ENCODE results near the gene ITPKC. TPM values are rescaled to one million over a fixed set of nuclear protein-coding genes. Genes with fewer than 3 reads are reported as not detected.

Gene ITPKC
- total RNA-seq, 1 experiment from 2014 or later = 25.3 TPM

GRCh38 chr19:40756502-40757110 lies 39.7 kb downstream of the ITPKC start:
- intact Hi-C loops (cut with micrococcal nuclease; ENCODE audit: unreplicated experiment) = no loop called here
- CTCF ChIA-PET = no interaction called here
- no peak for DNase-seq
- no peaks in the 10 kb centered on the region for H3K9me3 Mint-ChIP-seq (ENCODE audit: low read depth, unreplicated experiment)
- H3K27me3 Mint-ChIP-seq (ENCODE audit: unreplicated experiment) = no peaks in the 10 kb centered on the region
- H3K4me1 Mint-ChIP-seq (ENCODE audit: low read depth, unreplicated experiment) = peaks cover 36% of the 10 kb centered on the region
- BruUV-seq (replicated peaks) = no TSS peak
- TF ChIP-seq CTCF (IDR thresholded peaks at IDR 0.05; ENCODE audit: unreplicated experiment) = no peak
- peaks cover 91% of the 10 kb centered on the region for H3K36me3 Mint-ChIP-seq (ENCODE audit: insufficient read depth, unreplicated experiment)
- no peak overlapping the region for H3K27ac Mint-ChIP-seq (ENCODE audit: unreplicated experiment)
- H3K4me3 Mint-ChIP-seq (ENCODE audit: low read depth, unreplicated experiment) = no peak overlapping the region

GRCh38 chr19:40758491-40758890 lies 41.6 kb downstream of the ITPKC start:
- no peak overlapping the region for H3K4me3 Mint-ChIP-seq (ENCODE audit: low read depth, unreplicated experiment)
- CTCF ChIA-PET = interaction anchor here (0.7 kb wide), 1 partner anchor 43 kb away, joined by 4 read pairs; no protein-coding TSS in a partner anchor
- intact Hi-C loops (cut with micrococcal nuclease; ENCODE audit: unreplicated experiment) = no loop called here
- H3K27ac Mint-ChIP-seq (ENCODE audit: unreplicated experiment) = no peak overlapping the region
- no TSS peak for BruUV-seq (replicated peaks)
- H3K9me3 Mint-ChIP-seq (ENCODE audit: low read depth, unreplicated experiment) = no peaks in the 10 kb centered on the region
- H3K4me1 Mint-ChIP-seq (ENCODE audit: low read depth, unreplicated experiment) = peaks cover 27% of the 10 kb centered on the region
- no peak for DNase-seq
- TF ChIP-seq CTCF (IDR thresholded peaks at IDR 0.05; ENCODE audit: unreplicated experiment) = no peak
- peaks cover 93% of the 10 kb centered on the region for H3K36me3 Mint-ChIP-seq (ENCODE audit: insufficient read depth, unreplicated experiment)
- H3K27me3 Mint-ChIP-seq (ENCODE audit: unreplicated experiment) = no peaks in the 10 kb centered on the region

DNA sequence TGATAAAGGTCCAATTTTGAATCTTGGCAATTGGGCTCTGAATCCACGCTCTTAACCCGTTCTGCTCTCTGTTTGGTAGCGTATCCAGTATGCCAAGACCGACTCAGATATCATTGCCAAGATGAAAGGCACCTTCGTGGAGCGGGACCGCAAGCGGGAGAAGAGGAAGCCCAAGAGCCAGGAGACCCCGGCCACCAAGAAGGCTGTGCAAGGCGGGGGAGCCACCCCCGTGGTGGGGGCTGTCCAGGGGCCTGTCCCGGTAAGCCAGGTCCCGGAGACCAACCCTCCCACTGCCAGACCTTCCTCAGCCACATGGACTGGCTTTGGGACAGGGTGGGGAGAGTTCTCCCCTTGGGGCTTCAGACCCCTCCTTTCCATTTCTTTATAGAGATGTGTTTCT lies 42.4 kb downstream of the ITPKC start:
- Mint-ChIP-seq H3K27me3 (ENCODE audit: unreplicated experiment) (no peaks in the 10 kb centered on the region), H3K4me1 (ENCODE audit: low read depth, unreplicated experiment) (peaks cover 23% of the 10 kb centered on the region), H3K9me3 (ENCODE audit: low read depth, unreplicated experiment) (no peaks in the 10 kb centered on the region), H3K27ac (ENCODE audit: unreplicated experiment) (peak overlapping the region; percentile 34), H3K36me3 (ENCODE audit: insufficient read depth, unreplicated experiment) (peaks cover 95% of the 10 kb centered on the region), H3K4me3 (ENCODE audit: low read depth, unreplicated experiment) (no peak overlapping the region)
- DNase-seq = no peak
- intact Hi-C loops (cut with micrococcal nuclease; ENCODE audit: unreplicated experiment) = no loop called here
- CTCF ChIA-PET = no interaction called here
- no TSS peak for BruUV-seq (replicated peaks)
- no peak for TF ChIP-seq CTCF (IDR thresholded peaks at IDR 0.05; ENCODE audit: unreplicated experiment)

- no peak for TF ChIP-seq CTCF (IDR thresholded peaks at IDR 0.05; ENCODE audit: unreplicated experiment)
- H3K9me3 Mint-ChIP-seq (ENCODE audit: low read depth, unreplicated experiment) = no peaks in the 10 kb centered on the region
- DNase-seq = no peak
- H3K27ac Mint-ChIP-seq (ENCODE audit: unreplicated experiment) = peak overlapping the region; percentile 32
- peaks cover 98% of the 10 kb centered on the region for H3K36me3 Mint-ChIP-seq (ENCODE audit: insufficient read depth, unreplicated experiment)
- CTCF ChIA-PET = no interaction called here
- no peaks in the 10 kb centered on the region for H3K27me3 Mint-ChIP-seq (ENCODE audit: unreplicated experiment)
- intact Hi-C loops (cut with micrococcal nuclease; ENCODE audit: unreplicated experiment) = no loop called here
- H3K4me1 Mint-ChIP-seq (ENCODE audit: low read depth, unreplicated experiment) = no peaks in the 10 kb centered on the region
- BruUV-seq (replicated peaks) = no TSS peak
- H3K4me3 Mint-ChIP-seq (ENCODE audit: low read depth, unreplicated experiment) = no peak overlapping the region
These were observed 46.0 kb downstream of the ITPKC start for GRCh38 chr19:40762754-40763470.
